GM21717 (cell line): ENCODE results near the gene CYP21A2.
"Not testable (repeated sequence)": the region's sequence is repeated elsewhere in the genome, so short reads cannot be mapped to it uniquely, and the experiment has no call there.

Source experiments
- ATAC-seq: cut with Tn5 transposase; IDR thresholded peaks from one replicate; pipeline ENCODE4 v1.9.1; 2021; ENCODE audit warnings: mild to moderate bottlenecking, moderate library complexity; ENCODE audit not compliant: unreplicated experiment

CYP21A2 gene

GRCh38 chr6:32052626-32053025 lies 14.4 kb downstream of the CYP21A2 start:
- not testable (repeated sequence) for ATAC-seq

- ATAC-seq: not testable (repeated sequence)
Measured at GRCh38 chr6:32053314-32053713, 15.1 kb downstream of the CYP21A2 start.

- not testable (repeated sequence) for ATAC-seq
Measured at GRCh38 chr6:32055756-32056155, 17.5 kb downstream of the CYP21A2 start.

- ATAC-seq: no peak
Measured at GRCh38 chr6:32056254-32056653, 18.0 kb downstream of the CYP21A2 start.

- no peak for ATAC-seq
Measured at GRCh38 chr6:32057966-32058365, 19.8 kb downstream of the CYP21A2 start.

- no peak for ATAC-seq
Measured at GRCh38 chr6:32058511-32058963, 20.3 kb downstream of the CYP21A2 start.

- ATAC-seq: no peak
Measured at GRCh38 chr6:32060966-32061655, 22.9 kb downstream of the CYP21A2 start.

GRCh38 chr6:32064706-32065105 lies 26.5 kb downstream of the CYP21A2 start:
- no peak for ATAC-seq

GRCh38 chr6:32067521-32067920 lies 29.3 kb downstream of the CYP21A2 start:
- ATAC-seq: not testable (repeated sequence)

GRCh38 chr6:32068315-32068714 lies 30.1 kb downstream of the CYP21A2 start:
- ATAC-seq: not testable (repeated sequence)

- no peak for ATAC-seq
Measured at GRCh38 chr6:32068867-32069266, 30.7 kb downstream of the CYP21A2 start.

- ATAC-seq: no peak
Measured at GRCh38 chr6:32069460-32069859, 31.2 kb downstream of the CYP21A2 start.

- no peak for ATAC-seq
Measured at GRCh38 chr6:32069878-32070515, 31.8 kb downstream of the CYP21A2 start.

- ATAC-seq: no peak
Measured at GRCh38 chr6:32070814-32071543, 32.8 kb downstream of the CYP21A2 start.

- no peak for ATAC-seq
Measured at GRCh38 chr6:32073101-32073500, 34.9 kb downstream of the CYP21A2 start.

GRCh38 chr6:32073613-32074012 lies 35.4 kb downstream of the CYP21A2 start:
- ATAC-seq: no peak

- no peak for ATAC-seq
Measured at GRCh38 chr6:32074996-32075532, 36.8 kb downstream of the CYP21A2 start.

GRCh38 chr6:32075781-32076180 lies 37.6 kb downstream of the CYP21A2 start:
- ATAC-seq: no peak

GRCh38 chr6:32076321-32076809 lies 38.1 kb downstream of the CYP21A2 start:
- ATAC-seq: no peak

- ATAC-seq: no peak
Measured at GRCh38 chr6:32079566-32080290, 41.5 kb downstream of the CYP21A2 start.
